ENCODE data around the gene ANXA6. TPM values are rescaled to one million over a fixed set of nuclear protein-coding genes. Genes with fewer than 3 reads are reported as not detected.

ANXA6 gene
- total and polyA plus RNA-seq, 10 donors, result 141 to 295 (median 185) TPM

DNA sequence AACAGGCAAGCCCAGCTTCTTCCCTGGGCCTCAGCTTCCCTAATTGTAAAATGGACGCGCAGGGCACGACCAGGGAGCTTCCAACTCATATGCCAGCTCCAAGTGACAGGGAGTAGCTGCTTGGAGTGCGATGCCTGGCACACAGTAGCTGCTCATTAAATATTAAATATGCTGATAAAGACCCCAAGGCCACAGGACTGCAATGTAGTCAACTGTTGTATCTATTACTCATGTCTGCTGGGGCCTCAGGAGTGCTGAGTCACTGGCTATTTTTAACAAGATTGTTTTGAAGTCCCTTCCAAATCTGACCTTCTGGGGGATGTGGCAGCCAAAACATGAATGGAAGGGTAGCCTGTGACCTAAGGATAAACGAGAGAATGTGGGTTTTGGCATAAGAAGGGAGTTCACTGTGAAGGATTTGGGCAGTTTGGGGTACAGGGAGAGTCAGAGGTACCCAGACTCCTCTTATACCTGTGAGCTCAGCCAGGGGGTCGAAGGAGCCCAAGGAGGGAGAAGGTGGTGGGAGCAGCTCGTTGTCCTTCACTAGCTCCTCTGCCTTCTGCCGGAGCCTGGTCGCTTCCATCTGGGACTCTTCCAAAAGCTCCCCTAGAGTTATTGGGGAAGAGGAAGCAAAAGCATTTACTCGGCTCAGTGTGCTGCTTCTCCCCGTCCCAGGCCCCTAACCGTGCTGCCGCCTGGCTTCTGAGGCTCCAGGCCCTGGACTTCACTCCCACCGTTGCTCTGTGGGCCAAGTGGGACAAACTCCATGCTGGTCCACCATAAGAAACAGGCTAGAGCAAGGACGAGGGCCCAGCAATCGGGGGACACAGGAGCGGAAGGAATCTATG is 94.2 kb downstream of the ANXA6 start:
- Histone ChIP-seq H3K36me3 (peaks cover 4 to 91% (median 57%) of the 10 kb centered on the region in 6 donors), H3K4me1 (peaks cover 64 to 100% (median 96%) of the 10 kb centered on the region in 6 donors), H3K4me3 (peak overlapping the region in 1 of 8 donors; percentile 15), H3K27ac (peak overlapping the region; percentile 63 to 95 (median 76)), H3K9me3 (no peaks in the 10 kb centered on the region), H3K27me3 (replicated peaks in 1 of 7) (no peaks in the 10 kb centered on the region)
- 53 to 63% (median 56%) methylated on average over 16 to 17 of the region's 17 CpGs for WGBS, 5 donors
- peak; percentile 75 for DNase-seq
- intact Hi-C loops (cut with DNase I; ENCODE audit: low total_unique reads), result no loop called here
- TF ChIP-seq, protein P1, sequence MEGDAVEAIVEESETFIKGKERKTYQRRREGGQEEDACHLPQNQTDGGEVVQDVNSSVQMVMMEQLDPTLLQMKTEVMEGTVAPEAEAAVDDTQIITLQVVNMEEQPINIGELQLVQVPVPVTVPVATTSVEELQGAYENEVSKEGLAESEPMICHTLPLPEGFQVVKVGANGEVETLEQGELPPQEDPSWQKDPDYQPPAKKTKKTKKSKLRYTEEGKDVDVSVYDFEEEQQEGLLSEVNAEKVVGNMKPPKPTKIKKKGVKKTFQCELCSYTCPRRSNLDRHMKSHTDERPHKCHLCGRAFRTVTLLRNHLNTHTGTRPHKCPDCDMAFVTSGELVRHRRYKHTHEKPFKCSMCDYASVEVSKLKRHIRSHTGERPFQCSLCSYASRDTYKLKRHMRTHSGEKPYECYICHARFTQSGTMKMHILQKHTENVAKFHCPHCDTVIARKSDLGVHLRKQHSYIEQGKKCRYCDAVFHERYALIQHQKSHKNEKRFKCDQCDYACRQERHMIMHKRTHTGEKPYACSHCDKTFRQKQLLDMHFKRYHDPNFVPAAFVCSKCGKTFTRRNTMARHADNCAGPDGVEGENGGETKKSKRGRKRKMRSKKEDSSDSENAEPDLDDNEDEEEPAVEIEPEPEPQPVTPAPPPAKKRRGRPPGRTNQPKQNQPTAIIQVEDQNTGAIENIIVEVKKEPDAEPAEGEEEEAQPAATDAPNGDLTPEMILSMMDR (IDR thresholded peaks at IDR 0.05 in 8 of 11, conservative IDR thresholded peaks at IDR 0.05 in 3 of 11), result no peak
- TF ChIP-seq POLR2AphosphoS5 (IDR thresholded peaks at IDR 0.05), result peak in 2 of 3 donors; percentile 8 to 17

DNA sequence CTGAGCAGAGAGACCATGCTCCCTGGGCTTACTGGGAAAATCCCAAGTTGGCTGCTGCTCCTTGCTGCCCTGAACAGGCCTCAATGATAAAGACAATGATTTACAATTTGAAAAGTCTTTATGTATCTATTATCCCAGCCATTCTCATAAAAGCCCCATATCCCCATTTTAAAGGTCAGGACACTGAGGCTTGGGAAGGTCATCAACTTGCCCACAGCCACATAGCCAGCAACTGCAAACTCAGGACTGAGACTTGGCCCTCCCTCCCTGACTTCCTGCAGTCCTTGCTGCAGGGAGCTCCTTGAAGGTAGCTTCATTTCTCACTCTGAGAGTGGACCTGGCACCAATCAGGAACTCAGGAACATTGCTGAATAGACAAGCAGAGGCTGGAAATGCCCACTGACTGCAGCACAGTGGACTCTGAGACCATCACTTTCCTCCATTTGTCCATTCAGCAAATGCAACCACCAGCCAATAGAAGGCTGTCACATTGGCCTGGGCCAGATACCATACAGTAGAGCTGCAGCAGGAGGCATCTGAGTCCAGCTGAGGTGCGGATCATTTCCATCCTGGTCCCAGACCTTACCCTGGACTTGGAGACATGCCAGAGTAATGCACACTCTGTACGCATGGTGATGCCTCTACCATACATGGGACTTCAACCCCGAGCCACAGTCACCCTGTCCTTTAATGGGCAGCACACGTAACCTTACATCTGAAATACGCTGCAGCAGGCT is 95.0 kb downstream of the ANXA6 start:
- Histone ChIP-seq H3K27ac (peak overlapping the region; percentile 16 to 95 (median 80)), H3K36me3 (peaks cover 4 to 91% (median 63%) of the 10 kb centered on the region in 6 donors), H3K4me3 (no peak overlapping the region), H3K4me1 (peaks cover 56 to 100% (median 91%) of the 10 kb centered on the region in 6 donors), H3K27me3 (replicated peaks in 1 of 7) (no peaks in the 10 kb centered on the region), H3K9me3 (no peaks in the 10 kb centered on the region)
- intact Hi-C loops (cut with DNase I; ENCODE audit: low total_unique reads), result no loop called here
- DNase-seq, result peak; percentile 20
- WGBS, 5 donors, result 92 to 96% (median 95%) methylated on average over 5 of the region's 5 CpGs
- TF ChIP-seq POLR2A (IDR thresholded peaks at IDR 0.05), result no peak

DNA sequence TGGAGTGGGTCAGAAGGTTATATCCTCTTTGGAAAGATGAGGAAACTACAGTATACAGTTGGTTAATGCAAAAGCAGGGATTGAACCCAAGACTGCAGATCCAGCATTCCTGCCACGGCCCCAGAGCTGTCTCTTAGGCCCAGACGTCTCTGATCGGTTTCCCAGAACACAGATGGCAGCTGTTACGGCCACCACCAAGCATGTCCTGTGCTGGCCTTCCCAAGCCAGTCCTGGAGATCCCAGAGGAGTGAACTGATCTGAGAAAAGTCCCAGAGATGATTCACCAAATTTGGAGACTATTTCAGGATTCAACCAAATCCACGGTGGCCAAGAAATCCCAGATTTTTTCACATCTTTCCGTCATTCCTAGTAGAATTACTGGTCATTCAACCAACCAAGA is 96.8 kb downstream of the ANXA6 start:
- Histone ChIP-seq H3K27ac (peak overlapping the region; percentile 28 to 95 (median 83)), H3K36me3 (peaks cover 4 to 94% (median 69%) of the 10 kb centered on the region in 6 donors), H3K9me3 (no peaks in the 10 kb centered on the region), H3K27me3 (replicated peaks in 1 of 7) (no peaks in the 10 kb centered on the region), H3K4me1 (peaks cover 45 to 100% (median 87%) of the 10 kb centered on the region in 6 donors), H3K4me3 (peak overlapping the region in 1 of 8 donors; percentile 46)
- 74 to 89% (median 80%) methylated on average over 6 of the region's 6 CpGs for WGBS, 5 donors
- intact Hi-C loops (cut with DNase I; ENCODE audit: low total_unique reads), result no loop called here
- TF ChIP-seq POLR2AphosphoS5 (IDR thresholded peaks at IDR 0.05) (no peak), POLR2A (IDR thresholded peaks at IDR 0.05) (no peak)
- TF ChIP-seq, protein P1 (IDR thresholded peaks at IDR 0.05 in 8 of 11, conservative IDR thresholded peaks at IDR 0.05 in 3 of 11), result no peak
- DNase-seq, result peak; percentile 69

DNA sequence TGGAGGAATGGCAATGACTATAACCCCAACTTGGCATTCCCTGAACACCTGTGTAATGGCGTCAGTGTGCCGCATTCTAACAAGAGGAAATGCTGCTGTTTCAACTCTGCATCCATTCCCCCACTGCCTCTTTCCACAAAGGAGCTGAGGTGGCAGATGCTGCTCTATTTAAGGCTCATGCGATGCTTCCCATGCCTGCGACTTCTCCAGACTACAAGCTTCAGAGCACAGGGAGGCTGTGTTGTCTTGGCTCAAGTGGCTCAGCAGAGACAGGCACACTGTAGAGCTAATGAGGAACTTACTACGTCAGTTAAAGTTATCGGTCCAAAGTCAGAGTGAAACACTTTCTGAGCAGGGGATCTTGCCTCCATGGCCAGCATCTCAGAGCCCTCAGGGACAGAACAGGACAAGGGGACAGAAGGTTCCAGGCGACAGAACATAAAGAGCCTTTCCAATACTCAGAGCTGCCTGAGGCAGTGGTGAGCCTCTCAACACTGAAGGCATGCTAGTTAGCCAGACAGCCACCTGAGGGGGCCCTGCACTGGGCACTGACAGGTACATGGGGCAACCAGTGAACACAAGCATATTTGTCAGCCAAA is 98.6 kb downstream of the ANXA6 start:
- Histone ChIP-seq H3K4me3 (peak overlapping the region in 1 of 8 donors; percentile 46), H3K27ac (peak overlapping the region; percentile 57 to 95 (median 83)), H3K27me3 (replicated peaks in 1 of 7) (no peaks in the 10 kb centered on the region), H3K4me1 (peaks cover 32 to 100% (median 75%) of the 10 kb centered on the region in 6 donors), H3K9me3 (no peaks in the 10 kb centered on the region), H3K36me3 (peaks cover 4 to 99% (median 85%) of the 10 kb centered on the region in 6 donors)
- peak; percentile 72 for DNase-seq
- WGBS, 5 donors, result 63 to 72% (median 70%) methylated on average over 7 of the region's 7 CpGs
- intact Hi-C loops (cut with DNase I; ENCODE audit: low total_unique reads), result no loop called here
- TF ChIP-seq, protein P1 (IDR thresholded peaks at IDR 0.05 in 8 of 11, conservative IDR thresholded peaks at IDR 0.05 in 3 of 11), result no peak
- no peak for TF ChIP-seq POLR2A (IDR thresholded peaks at IDR 0.05)
- TF ChIP-seq POLR2AphosphoS5 (IDR thresholded peaks at IDR 0.05), result peak in 1 of 3 donors; percentile 37
